ENCODE measurements around the gene RNF213. TPM values are rescaled to one million over a fixed set of nuclear protein-coding genes. Genes with fewer than 3 reads are reported as not detected.

The RNF213 gene
- total RNA-seq, 3 donors from 2014 or later: 96.0 to 111 (median 101) TPM

GRCh38 chr17:80317706-80317980 is 57.0 kb downstream of the RNF213 start:
- no peak for DNase-seq (ENCODE audit: low spot score in 2 of 2)
- Histone ChIP-seq H3K36me3 (peaks cover 4% of the 10 kb centered on the region), H3K27me3 (no peaks in the 10 kb centered on the region), H3K27ac (no peak overlapping the region), H3K4me1 (no peaks in the 10 kb centered on the region), H3K4me3 (no peak overlapping the region), H3K9me3 (no peaks in the 10 kb centered on the region)
- TF ChIP-seq CTCF (IDR thresholded peaks at IDR 0.05): no peak
- no peak for TF ChIP-seq POLR2AphosphoS5 (IDR thresholded peaks at IDR 0.05)
- TF ChIP-seq POLR2A (IDR thresholded peaks at IDR 0.05): no peak
- intact Hi-C loops (cut with DNase I; ENCODE audit: low total_unique reads): no loop called here

- Histone ChIP-seq H3K4me3 (no peak overlapping the region), H3K36me3 (peaks cover 4% of the 10 kb centered on the region), H3K27ac (no peak overlapping the region), H3K4me1 (no peaks in the 10 kb centered on the region), H3K9me3 (no peaks in the 10 kb centered on the region), H3K27me3 (no peaks in the 10 kb centered on the region)
- TF ChIP-seq POLR2A (IDR thresholded peaks at IDR 0.05) (no peak), POLR2AphosphoS5 (IDR thresholded peaks at IDR 0.05) (no peak), CTCF (IDR thresholded peaks at IDR 0.05) (no peak)
- no peak for DNase-seq (ENCODE audit: low spot score in 2 of 2)
- intact Hi-C loops (cut with DNase I; ENCODE audit: low total_unique reads): no loop called here
Measured at GRCh38 chr17:80318166-80318565, 57.5 kb downstream of the RNF213 start.

GRCh38 chr17:80319262-80319998 is 58.8 kb downstream of the RNF213 start:
- no peaks in the 10 kb centered on the region for H3K4me1 ChIP-seq
- H3K4me3 ChIP-seq: no peak overlapping the region
- intact Hi-C loops (cut with DNase I; ENCODE audit: low total_unique reads): no loop called here
- H3K27me3 ChIP-seq: no peaks in the 10 kb centered on the region
- TF ChIP-seq POLR2A (IDR thresholded peaks at IDR 0.05) (no peak), POLR2AphosphoS5 (IDR thresholded peaks at IDR 0.05) (no peak), CTCF (IDR thresholded peaks at IDR 0.05) (no peak)
- no peak for DNase-seq (ENCODE audit: low spot score in 2 of 2)
- no peak overlapping the region for H3K27ac ChIP-seq
- peaks cover 4% of the 10 kb centered on the region for H3K36me3 ChIP-seq
- no peaks in the 10 kb centered on the region for H3K9me3 ChIP-seq

- no peaks in the 10 kb centered on the region for H3K9me3 ChIP-seq
- H3K36me3 ChIP-seq: peaks cover 4% of the 10 kb centered on the region
- no peak overlapping the region for H3K27ac ChIP-seq
Measured at GRCh38 chr17:80319999-80320344, 59.3 kb downstream of the RNF213 start.

GRCh38 chr17:80320496-80320895 is 59.8 kb downstream of the RNF213 start:
- peaks cover 4% of the 10 kb centered on the region for H3K36me3 ChIP-seq

More at GRCh38 chr17:80319999-80320344, 59.3 kb downstream of the RNF213 start:
- TF ChIP-seq CTCF (IDR thresholded peaks at IDR 0.05) (no peak), POLR2A (IDR thresholded peaks at IDR 0.05) (no peak), POLR2AphosphoS5 (IDR thresholded peaks at IDR 0.05) (no peak)
- intact Hi-C loops (cut with DNase I; ENCODE audit: low total_unique reads): no loop called here
- H3K27me3 ChIP-seq: no peaks in the 10 kb centered on the region
- DNase-seq (ENCODE audit: low spot score in 2 of 2): no peak
- H3K4me1 ChIP-seq: no peaks in the 10 kb centered on the region
- H3K4me3 ChIP-seq: no peak overlapping the region

More at GRCh38 chr17:80320496-80320895, 59.8 kb downstream of the RNF213 start:
- DNase-seq (ENCODE audit: low spot score in 2 of 2): no peak
- H3K4me3 ChIP-seq: no peak overlapping the region
- H3K27me3 ChIP-seq: no peaks in the 10 kb centered on the region
- TF ChIP-seq POLR2AphosphoS5 (IDR thresholded peaks at IDR 0.05) (no peak), POLR2A (IDR thresholded peaks at IDR 0.05) (no peak), CTCF (IDR thresholded peaks at IDR 0.05) (no peak)
- H3K9me3 ChIP-seq: no peaks in the 10 kb centered on the region
- intact Hi-C loops (cut with DNase I; ENCODE audit: low total_unique reads): no loop called here
- no peak overlapping the region for H3K27ac ChIP-seq
- H3K4me1 ChIP-seq: no peaks in the 10 kb centered on the region
